T-helper 1 cell treated with Interleukin-12 subunit alpha and Interleukin-12 subunit beta and Interleukin-4 antibody, amounts not matched to agents 30 ng/mL and 1 ng/mL, for 36 hours (primary cell): ENCODE measurements around the gene C20orf141. TPM values are rescaled to one million over a fixed set of nuclear protein-coding genes. Genes with fewer than 3 reads are reported as not detected.
"Not testable (repeated sequence)": the region's sequence is repeated elsewhere in the genome, so short reads cannot be mapped to it uniquely, and the experiment has no call there.

Experiments
- intact Hi-C: fragments of 100-400 bp; cut with micrococcal nuclease; formaldehyde crosslinking; loops from one replicate; pipeline ENCODE4 v1.15.1; 2024
- total RNA-seq: library from RNA; stranded (reverse); gene quantifications from 2 replicates; pipeline ENCODE4 v1.2.3, GENCODE V29; 2022

The C20orf141 gene
- total RNA-seq, 1 donor from 2014 or later: not detected

- intact Hi-C loops: no loop called here
Measured at GRCh38 chr20:2820084-2820895, 5.5 kb downstream of the C20orf141 start.

- intact Hi-C loops: no loop called here
Measured at GRCh38 chr20:2820896-2821869, 6.4 kb downstream of the C20orf141 start.

- intact Hi-C loops: no loop called here
Measured at GRCh38 chr20:2822073-2822472, 7.3 kb downstream of the C20orf141 start.

- intact Hi-C loops: no loop called here
Measured at GRCh38 chr20:2825761-2826160, 11.0 kb downstream of the C20orf141 start.

GRCh38 chr20:2826655-2827054, 11.9 kb downstream of the C20orf141 start:
- intact Hi-C loops: no loop called here

GRCh38 chr20:2829376-2829775, 14.6 kb downstream of the C20orf141 start:
- intact Hi-C loops: no loop called here

GRCh38 chr20:2831206-2831605, 16.4 kb downstream of the C20orf141 start:
- intact Hi-C loops: not testable (repeated sequence)

GRCh38 chr20:2833761-2834160, 19.0 kb downstream of the C20orf141 start:
- intact Hi-C loops: no loop called here

GRCh38 chr20:2834401-2835110, 19.8 kb downstream of the C20orf141 start:
- intact Hi-C loops: no loop called here

GRCh38 chr20:2835331-2835796, 20.6 kb downstream of the C20orf141 start:
- intact Hi-C loops: no loop called here

- intact Hi-C loops: no loop called here
Measured at GRCh38 chr20:2836035-2836434, 21.2 kb downstream of the C20orf141 start.

GRCh38 chr20:2837221-2837960, 22.6 kb downstream of the C20orf141 start:
- intact Hi-C loops: no loop called here

GRCh38 chr20:2838170-2838797, 23.5 kb downstream of the C20orf141 start:
- intact Hi-C loops: no loop called here

GRCh38 chr20:2838847-2839671, 24.3 kb downstream of the C20orf141 start:
- intact Hi-C loops: no loop called here

- intact Hi-C loops: loop anchor here (1.0 to 10.0 kb wide), 7 partner anchors 7 to 735 kb away; partner anchors contain the start of genes IDH3B, NOP56, PTPRA and STK35
Measured at GRCh38 chr20:2839732-2840137, 24.9 kb downstream of the C20orf141 start.

- intact Hi-C loops: loop anchor here (1.0 to 10.0 kb wide), 7 partner anchors 8 to 736 kb away; partner anchors contain the start of genes IDH3B, NOP56, PTPRA and STK35
Measured at GRCh38 chr20:2840138-2840966, 25.6 kb downstream of the C20orf141 start, which contains the start of the genes PCED1A and VPS16. TSS of gene PCED1A (minus strand) at chr20:2840655. CDS start at chr20:2839912, 743 bp downstream. TSS of gene VPS16 (plus strand) at chr20:2840745. CDS start at chr20:2840775, 30 bp downstream.

GRCh38 chr20:2840967-2841531, 26.3 kb downstream of the C20orf141 start:
- intact Hi-C loops: loop anchor here (1.0 to 10.0 kb wide), 8 partner anchors 9 to 736 kb away; partner anchors contain the start of genes IDH3B, NOP56, PTPRA and STK35
